Panc1 (cell line): Measurements from ENCODE around the gene STAMBP. TPM values are rescaled to one million over a fixed set of nuclear protein-coding genes. Genes with fewer than 3 reads are reported as not detected.

Experiments used
- ATAC-seq: fragments of 200-7000 bp; cut with Tn5 transposase; 2 replicates; pipeline ENCODE4 v1.9.1; 2020; ENCODE audit warnings: mild to moderate bottlenecking, moderate library complexity
- BruUV-seq: library from RNA; stranded (reverse); fragments of 400-500 nt; replicated peaks from 2 replicates; lab custom pipeline; 2021; lab: Mats Ljungman, UMichigan
- CTCF ChIA-PET: fragments of 300-600 bp; sonication (Branson Sonifier 250); formaldehyde crosslinking; loops from one replicate; lab custom pipeline; 2022; ENCODE audit warnings: antibody characterized with exemption; lab: Charles Lee
- POLR2A ChIA-PET: fragments of 300-600 bp; sonication (Branson Sonifier 250); formaldehyde crosslinking; loops from one replicate; lab custom pipeline; 2022; ENCODE audit warnings: antibody characterized with exemption; lab: Charles Lee
- DNase-seq: peaks from one replicate; pipeline ENCODE4 v3.0.0-alpha.2; 2010; ENCODE audit warnings: low read depth, low spot score
- H3K27ac ChIP-seq: 2 replicates; pipeline ENCODE4 v1.5.1; 2011; ENCODE audit warnings: mild to moderate bottlenecking, low read length, inconsistent platforms
- H3K27me3 ChIP-seq: fragments of 200-500 bp; sonication (Bioruptor generic); 2 replicates; pipeline ENCODE4 v1.6.0; 2014; ENCODE audit warnings: low read length, inconsistent platforms; ENCODE audit not compliant: control insufficient read depth, insufficient read depth
- H3K36me3 ChIP-seq: fragments of 200-500 bp; sonication (Bioruptor generic); 2 replicates; pipeline ENCODE4 v1.5.1; 2014; ENCODE audit warnings: inconsistent platforms, mild to moderate bottlenecking, low read length, moderate library complexity; ENCODE audit not compliant: control insufficient read depth, insufficient read depth
- H3K4me1 ChIP-seq: 2 replicates; pipeline ENCODE4 v1.5.1; 2011; ENCODE audit warnings: inconsistent platforms, mild to moderate bottlenecking, low read length, moderate library complexity; ENCODE audit not compliant: control insufficient read depth, insufficient read depth
- H3K4me3 ChIP-seq, 2 experiments: 2 replicates each; pipeline ENCODE4 v1.5.1; 2011 to 2012; ENCODE audit warnings: low read depth in 2 of 2, low read length in 2 of 2, mild to moderate bottlenecking in 2 of 2, inconsistent platforms in 1 of 2, moderate library complexity in 1 of 2
- H3K9me3 ChIP-seq: fragments of 200-500 bp; sonication (Bioruptor generic); 2 replicates; pipeline ENCODE4 v1.5.1; 2014; ENCODE audit warnings: low read depth, mild to moderate bottlenecking, inconsistent platforms, low read length, moderate library complexity; ENCODE audit not compliant: control insufficient read depth, insufficient read depth
- CTCF ChIP-seq: fragments of 450-650 bp; IDR thresholded peaks from 2 replicates; pipeline ENCODE4 v1.5.1; 2017; ENCODE audit warnings: mild to moderate bottlenecking
- POLR2AphosphoS5 ChIP-seq: IDR thresholded peaks from 2 replicates; pipeline ENCODE4 v1.6.1; 2012; ENCODE audit warnings: mild to moderate bottlenecking, low read depth, low read length, moderate library complexity
- SIN3A ChIP-seq: IDR thresholded peaks from 2 replicates; pipeline ENCODE4 v1.6.1; 2012; ENCODE audit warnings: low read depth, mild to moderate bottlenecking, low read length, moderate library complexity, borderline replicate concordance; ENCODE audit not compliant: insufficient read depth
- TCF7L2 ChIP-seq: IDR thresholded peaks from 2 replicates; pipeline ENCODE4 v1.6.1; 2011; ENCODE audit warnings: mild to moderate bottlenecking, low read depth, low read length, inconsistent platforms
- in situ Hi-C: cut with HindIII; loops from 2 replicates; pipeline ENCODE4 v1.10.0; 2016; ENCODE audit warnings: low sequenced_read_pairs, low pct_unique_long_range_greater_than_20kb
- intact Hi-C: fragments of 100-400 bp; cut with micrococcal nuclease; formaldehyde crosslinking; loops from one replicate; pipeline ENCODE4 v1.10.0; 2022; ENCODE audit not compliant: unreplicated experiment
- total RNA-seq: library from RNA; stranded (reverse); gene quantifications from one replicate; pipeline ENCODE4 v1.2.1, GENCODE V29; 2021; ENCODE audit not compliant: unreplicated experiment
- TF ChIP-seq, protein P1 (sequence below), 2 experiments: IDR thresholded peaks; 2 replicates each; pipeline ENCODE4 v1.6.1; 2011 to 2012; ENCODE audit warnings: low read depth in 2 of 2, control low read depth in 1 of 2, low read length in 1 of 2, mild to moderate bottlenecking in 1 of 2, moderate library complexity in 1 of 2; ENCODE audit not compliant: insufficient read depth in 1 of 2

The STAMBP gene
- total RNA-seq, 1 experiment from 2014 or later, result 49.0 TPM

DNA sequence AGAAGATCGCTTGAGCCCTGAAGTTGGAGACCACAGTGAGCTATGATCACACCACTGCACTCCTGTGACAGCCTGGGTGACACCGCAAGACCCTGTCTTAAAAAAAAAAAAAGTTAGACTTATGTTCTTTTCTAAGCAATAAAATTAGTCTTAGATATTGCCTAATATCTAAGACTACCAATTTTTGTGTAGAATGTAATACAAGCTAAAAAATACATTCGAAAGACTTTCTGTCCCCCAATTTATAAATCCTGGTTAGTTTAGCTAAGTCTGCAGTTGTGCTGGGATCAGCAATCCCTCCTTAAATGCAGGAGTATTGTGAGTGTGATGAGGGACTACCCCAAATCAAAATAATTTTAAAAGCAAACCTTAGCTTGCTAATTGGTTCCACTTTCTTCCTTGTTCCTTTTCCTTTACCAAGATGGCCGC lies 358 bp upstream of the STAMBP start:
- H3K9me3 ChIP-seq, result no peaks in the 10 kb centered on the region
- in situ Hi-C loops, result no loop called here
- peaks cover 14% of the 10 kb centered on the region for H3K4me1 ChIP-seq
- peak overlapping the region; percentile 72 to 85 for H3K4me3 ChIP-seq
- ChIA-PET CTCF (interaction anchor here (0.6 to 2.6 kb wide), 5 partner anchors 16 to 351 kb away, joined by 3 to 14 read pairs (median 5); no protein-coding TSS in a partner anchor), POLR2A (interaction anchor here (0.5 to 0.6 kb wide), 3 partner anchors 255 to 659 kb away, joined by 3 read pairs; no protein-coding TSS in a partner anchor)
- H3K36me3 ChIP-seq, result peaks cover 7% of the 10 kb centered on the region; the same call in 1 of the 2 replicates
- intact Hi-C loops, result no loop called here
- H3K27me3 ChIP-seq, result no peaks in the 10 kb centered on the region
- ATAC-seq, result no peak
- TF ChIP-seq TCF7L2 (no peak), SIN3A (no peak), CTCF (no peak), POLR2AphosphoS5 (no peak)
- TF ChIP-seq, protein P1, sequence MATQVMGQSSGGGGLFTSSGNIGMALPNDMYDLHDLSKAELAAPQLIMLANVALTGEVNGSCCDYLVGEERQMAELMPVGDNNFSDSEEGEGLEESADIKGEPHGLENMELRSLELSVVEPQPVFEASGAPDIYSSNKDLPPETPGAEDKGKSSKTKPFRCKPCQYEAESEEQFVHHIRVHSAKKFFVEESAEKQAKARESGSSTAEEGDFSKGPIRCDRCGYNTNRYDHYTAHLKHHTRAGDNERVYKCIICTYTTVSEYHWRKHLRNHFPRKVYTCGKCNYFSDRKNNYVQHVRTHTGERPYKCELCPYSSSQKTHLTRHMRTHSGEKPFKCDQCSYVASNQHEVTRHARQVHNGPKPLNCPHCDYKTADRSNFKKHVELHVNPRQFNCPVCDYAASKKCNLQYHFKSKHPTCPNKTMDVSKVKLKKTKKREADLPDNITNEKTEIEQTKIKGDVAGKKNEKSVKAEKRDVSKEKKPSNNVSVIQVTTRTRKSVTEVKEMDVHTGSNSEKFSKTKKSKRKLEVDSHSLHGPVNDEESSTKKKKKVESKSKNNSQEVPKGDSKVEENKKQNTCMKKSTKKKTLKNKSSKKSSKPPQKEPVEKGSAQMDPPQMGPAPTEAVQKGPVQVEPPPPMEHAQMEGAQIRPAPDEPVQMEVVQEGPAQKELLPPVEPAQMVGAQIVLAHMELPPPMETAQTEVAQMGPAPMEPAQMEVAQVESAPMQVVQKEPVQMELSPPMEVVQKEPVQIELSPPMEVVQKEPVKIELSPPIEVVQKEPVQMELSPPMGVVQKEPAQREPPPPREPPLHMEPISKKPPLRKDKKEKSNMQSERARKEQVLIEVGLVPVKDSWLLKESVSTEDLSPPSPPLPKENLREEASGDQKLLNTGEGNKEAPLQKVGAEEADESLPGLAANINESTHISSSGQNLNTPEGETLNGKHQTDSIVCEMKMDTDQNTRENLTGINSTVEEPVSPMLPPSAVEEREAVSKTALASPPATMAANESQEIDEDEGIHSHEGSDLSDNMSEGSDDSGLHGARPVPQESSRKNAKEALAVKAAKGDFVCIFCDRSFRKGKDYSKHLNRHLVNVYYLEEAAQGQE (IDR thresholded peaks at IDR 0.05; ENCODE audit: insufficient read depth in 1 of 2, low read depth in 2 of 2, low read length in 1 of 2), result no peak
- H3K27ac ChIP-seq, result peak overlapping the region; percentile 90
- BruUV-seq, result no TSS peak
- no peak for DNase-seq

DNA sequence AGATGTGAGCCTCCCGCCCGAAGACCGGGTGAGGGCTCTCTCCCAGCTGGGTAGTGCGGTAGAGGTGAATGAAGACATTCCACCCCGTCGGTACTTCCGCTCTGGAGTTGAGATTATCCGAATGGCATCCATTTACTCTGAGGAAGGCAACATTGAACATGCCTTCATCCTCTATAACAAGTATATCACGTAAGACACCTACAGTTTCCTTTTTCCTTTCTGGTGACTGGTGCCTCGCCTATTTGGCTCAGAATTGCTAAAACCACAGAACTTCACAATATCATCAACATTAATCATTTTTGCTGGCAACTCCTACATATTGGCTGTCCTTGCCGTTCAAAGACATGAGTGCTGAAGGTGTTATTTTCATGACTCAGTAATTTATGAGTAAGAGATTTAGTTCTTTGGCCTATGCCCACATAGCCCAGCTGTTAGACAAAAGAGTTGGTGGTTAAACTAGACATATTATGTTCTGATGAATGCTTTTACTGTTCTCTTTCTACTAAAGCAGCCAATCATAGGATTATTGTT lies 2.2 kb downstream of the STAMBP start:
- H3K27ac ChIP-seq, result no peak overlapping the region
- ChIA-PET POLR2A (no interaction called here), CTCF (no interaction called here)
- H3K4me3 ChIP-seq, result no peak overlapping the region
- ATAC-seq (no peak), DNase-seq (no peak)
- peaks cover 14% of the 10 kb centered on the region for H3K4me1 ChIP-seq
- in situ Hi-C loops, result no loop called here
- BruUV-seq, result no TSS peak
- no peaks in the 10 kb centered on the region for H3K27me3 ChIP-seq
- intact Hi-C loops, result no loop called here
- no peaks in the 10 kb centered on the region for H3K9me3 ChIP-seq
- no peak for TF ChIP-seq SIN3A
- no peak for TF ChIP-seq POLR2AphosphoS5
- TF ChIP-seq, protein P1 (IDR thresholded peaks at IDR 0.05; ENCODE audit: insufficient read depth in 1 of 2, low read depth in 2 of 2, low read length in 1 of 2), result no peak
- peaks cover 7% of the 10 kb centered on the region; the same call in 1 of the 2 replicates for H3K36me3 ChIP-seq
